ENCODE results near the gene TEX11. TPM values are rescaled to one million over a fixed set of nuclear protein-coding genes. Genes with fewer than 3 reads are reported as not detected.
"Not testable (repeated sequence)": the region's sequence is repeated elsewhere in the genome, so short reads cannot be mapped to it uniquely, and the experiment has no call there.

Gene TEX11
- total and polyA plus RNA-seq, 2 experiments from 2014 or later: 0.60 to 1.0 TPM

DNA sequence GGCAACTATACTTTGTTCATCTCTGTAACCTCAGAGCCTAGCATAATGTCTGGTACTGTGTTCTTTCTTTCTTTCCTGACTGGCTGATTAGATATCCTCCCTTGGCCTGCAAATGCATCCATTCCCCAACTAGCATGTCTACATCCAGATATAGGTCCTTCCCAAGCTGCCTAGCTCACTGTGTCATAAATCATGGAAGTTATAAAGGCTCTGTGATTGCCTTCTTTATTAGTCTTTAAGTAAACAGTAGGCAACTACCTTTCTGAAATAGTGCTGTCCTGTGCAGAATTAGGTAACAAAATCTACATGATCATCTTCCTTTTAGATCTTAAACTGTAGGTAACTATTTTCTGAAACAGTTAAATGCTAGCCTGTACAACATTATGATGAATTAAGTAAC is 239.4 kb downstream of the TEX11 start (continued):
- TF ChIP-seq, protein P1, sequence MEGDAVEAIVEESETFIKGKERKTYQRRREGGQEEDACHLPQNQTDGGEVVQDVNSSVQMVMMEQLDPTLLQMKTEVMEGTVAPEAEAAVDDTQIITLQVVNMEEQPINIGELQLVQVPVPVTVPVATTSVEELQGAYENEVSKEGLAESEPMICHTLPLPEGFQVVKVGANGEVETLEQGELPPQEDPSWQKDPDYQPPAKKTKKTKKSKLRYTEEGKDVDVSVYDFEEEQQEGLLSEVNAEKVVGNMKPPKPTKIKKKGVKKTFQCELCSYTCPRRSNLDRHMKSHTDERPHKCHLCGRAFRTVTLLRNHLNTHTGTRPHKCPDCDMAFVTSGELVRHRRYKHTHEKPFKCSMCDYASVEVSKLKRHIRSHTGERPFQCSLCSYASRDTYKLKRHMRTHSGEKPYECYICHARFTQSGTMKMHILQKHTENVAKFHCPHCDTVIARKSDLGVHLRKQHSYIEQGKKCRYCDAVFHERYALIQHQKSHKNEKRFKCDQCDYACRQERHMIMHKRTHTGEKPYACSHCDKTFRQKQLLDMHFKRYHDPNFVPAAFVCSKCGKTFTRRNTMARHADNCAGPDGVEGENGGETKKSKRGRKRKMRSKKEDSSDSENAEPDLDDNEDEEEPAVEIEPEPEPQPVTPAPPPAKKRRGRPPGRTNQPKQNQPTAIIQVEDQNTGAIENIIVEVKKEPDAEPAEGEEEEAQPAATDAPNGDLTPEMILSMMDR (conservative IDR thresholded peaks at IDR 0.05; ENCODE audit: low read depth in 2 of 2): no peak
- TF ChIP-seq NANOG (IDR thresholded peaks at IDR 0.05; ENCODE audit: borderline replicate concordance) (no peak), ZNF331 (CRISPR knock-in tag; IDR thresholded peaks at IDR 0.05; ENCODE audit: low read depth) (no peak), STAT1 (IDR thresholded peaks at IDR 0.05; ENCODE audit: unreplicated experiment) (no peak), POLR2AphosphoS5 (IDR thresholded peaks at IDR 0.05; ENCODE audit: low read depth) (no peak), EZH2phosphoT487 (IDR thresholded peaks at IDR 0.05; ENCODE audit: unreplicated experiment) (no peak)
- TF ChIP-seq, protein P2, sequence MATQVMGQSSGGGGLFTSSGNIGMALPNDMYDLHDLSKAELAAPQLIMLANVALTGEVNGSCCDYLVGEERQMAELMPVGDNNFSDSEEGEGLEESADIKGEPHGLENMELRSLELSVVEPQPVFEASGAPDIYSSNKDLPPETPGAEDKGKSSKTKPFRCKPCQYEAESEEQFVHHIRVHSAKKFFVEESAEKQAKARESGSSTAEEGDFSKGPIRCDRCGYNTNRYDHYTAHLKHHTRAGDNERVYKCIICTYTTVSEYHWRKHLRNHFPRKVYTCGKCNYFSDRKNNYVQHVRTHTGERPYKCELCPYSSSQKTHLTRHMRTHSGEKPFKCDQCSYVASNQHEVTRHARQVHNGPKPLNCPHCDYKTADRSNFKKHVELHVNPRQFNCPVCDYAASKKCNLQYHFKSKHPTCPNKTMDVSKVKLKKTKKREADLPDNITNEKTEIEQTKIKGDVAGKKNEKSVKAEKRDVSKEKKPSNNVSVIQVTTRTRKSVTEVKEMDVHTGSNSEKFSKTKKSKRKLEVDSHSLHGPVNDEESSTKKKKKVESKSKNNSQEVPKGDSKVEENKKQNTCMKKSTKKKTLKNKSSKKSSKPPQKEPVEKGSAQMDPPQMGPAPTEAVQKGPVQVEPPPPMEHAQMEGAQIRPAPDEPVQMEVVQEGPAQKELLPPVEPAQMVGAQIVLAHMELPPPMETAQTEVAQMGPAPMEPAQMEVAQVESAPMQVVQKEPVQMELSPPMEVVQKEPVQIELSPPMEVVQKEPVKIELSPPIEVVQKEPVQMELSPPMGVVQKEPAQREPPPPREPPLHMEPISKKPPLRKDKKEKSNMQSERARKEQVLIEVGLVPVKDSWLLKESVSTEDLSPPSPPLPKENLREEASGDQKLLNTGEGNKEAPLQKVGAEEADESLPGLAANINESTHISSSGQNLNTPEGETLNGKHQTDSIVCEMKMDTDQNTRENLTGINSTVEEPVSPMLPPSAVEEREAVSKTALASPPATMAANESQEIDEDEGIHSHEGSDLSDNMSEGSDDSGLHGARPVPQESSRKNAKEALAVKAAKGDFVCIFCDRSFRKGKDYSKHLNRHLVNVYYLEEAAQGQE (IDR thresholded peaks at IDR 0.05; ENCODE audit: unreplicated experiment): no peak

DNA sequence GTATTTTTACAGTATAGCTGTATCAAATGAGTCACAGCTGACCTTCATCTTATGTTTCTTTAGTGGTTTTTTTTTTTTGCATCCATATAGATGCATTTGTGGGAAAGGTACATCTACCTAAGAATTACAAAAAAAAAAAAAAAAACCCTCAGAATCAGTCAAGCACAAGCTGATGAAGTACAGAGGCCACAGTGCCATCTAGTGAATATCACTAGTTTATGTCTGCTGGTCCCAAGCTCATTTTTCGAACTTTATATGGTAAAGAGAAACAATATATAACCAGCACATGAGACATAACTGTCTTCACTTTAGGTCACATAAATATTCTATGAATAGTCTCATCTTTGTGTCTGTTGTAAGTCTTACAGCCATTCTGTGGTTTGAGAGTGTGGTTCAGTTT is 243.8 kb downstream of the TEX11 start:
- Mint-ChIP-seq H3K27me3 (ENCODE audit: insufficient read depth, low read depth, poor library complexity) (no peaks in the 10 kb centered on the region), H3K27ac (no peak overlapping the region), H3K36me3 (ENCODE audit: low read depth) (no peaks in the 10 kb centered on the region), H3K4me1 (no peaks in the 10 kb centered on the region), H3K9me3 (no peaks in the 10 kb centered on the region), H3K4me3 (no peak overlapping the region)
- Histone ChIP-seq H3K9me2 (ENCODE audit: insufficient read depth) (no peaks in the 10 kb centered on the region), H4K20me1 (replicated peaks; ENCODE audit: insufficient read depth) (no peaks in the 10 kb centered on the region), H3F3A (replicated peaks; ENCODE audit: low read depth) (no peaks in the 10 kb centered on the region), H3K79me2 (replicated peaks; ENCODE audit: insufficient read depth) (no peaks in the 10 kb centered on the region), H3K4me3 (no peak overlapping the region), H3K27ac (ENCODE audit: low read depth) (no peak overlapping the region), H3K4me1 (ENCODE audit: insufficient read depth) (no peaks in the 10 kb centered on the region), H2AFZ (no peak overlapping the region), H3K4me2 (no peak overlapping the region), H3K27me3 (ENCODE audit: insufficient read depth) (no peaks in the 10 kb centered on the region), H3K36me3 (ENCODE audit: insufficient read depth) (no peaks in the 10 kb centered on the region)
- ATAC-seq (no peak), DNase-seq (ENCODE audit: low spot score) (peak; percentile 51)
- TF ChIP-seq CREB1 (CRISPR knock-in tag; IDR thresholded peaks at IDR 0.05; ENCODE audit: low read depth): no peak
- TF ChIP-seq, protein P1 (conservative IDR thresholded peaks at IDR 0.05; ENCODE audit: low read depth in 2 of 2): peak; percentile 43 to 59; a peak in 3 of 4 replicates

DNA sequence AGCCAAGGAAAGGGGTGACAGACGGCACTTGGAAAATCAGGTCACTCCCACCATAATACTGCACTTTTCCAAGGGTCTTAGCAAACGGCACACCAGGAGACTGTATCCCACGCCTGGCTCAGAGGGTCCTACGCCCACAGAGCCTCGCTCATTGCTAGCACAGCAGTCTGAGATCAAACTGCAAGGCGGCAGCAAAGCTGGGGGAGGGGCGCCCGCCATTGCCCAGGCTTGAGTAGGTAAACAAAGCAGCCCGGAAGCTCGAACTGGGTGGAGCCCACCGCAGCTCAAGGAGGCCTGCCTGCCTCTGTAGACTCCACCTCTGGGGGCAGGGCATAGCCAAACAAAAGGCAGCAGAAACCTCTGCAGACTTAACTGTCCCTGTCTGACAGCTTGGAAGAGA is 247.4 kb downstream of the TEX11 start:
- H3K27me3 ChIP-seq (ENCODE audit: insufficient read depth); H3K27me3 Mint-ChIP-seq (ENCODE audit: insufficient read depth, low read depth, poor library complexity); H3K27ac ChIP-seq (ENCODE audit: low read depth); H3K36me3 Mint-ChIP-seq (ENCODE audit: low read depth); H4K20me1 ChIP-seq (replicated peaks; ENCODE audit: insufficient read depth); H3K4me3 ChIP-seq; DNase-seq (ENCODE audit: low spot score); H3K9me3 Mint-ChIP-seq; ATAC-seq; H3K27ac Mint-ChIP-seq; H3K4me1 Mint-ChIP-seq; H3K4me2 ChIP-seq; H3K79me2 ChIP-seq (replicated peaks; ENCODE audit: insufficient read depth); H3K4me3 Mint-ChIP-seq; H2AFZ ChIP-seq; H3K9me2 ChIP-seq (ENCODE audit: insufficient read depth); H3F3A ChIP-seq (replicated peaks; ENCODE audit: low read depth); H3K4me1 ChIP-seq (ENCODE audit: insufficient read depth); H3K36me3 ChIP-seq (ENCODE audit: insufficient read depth): not testable (repeated sequence)

DNA sequence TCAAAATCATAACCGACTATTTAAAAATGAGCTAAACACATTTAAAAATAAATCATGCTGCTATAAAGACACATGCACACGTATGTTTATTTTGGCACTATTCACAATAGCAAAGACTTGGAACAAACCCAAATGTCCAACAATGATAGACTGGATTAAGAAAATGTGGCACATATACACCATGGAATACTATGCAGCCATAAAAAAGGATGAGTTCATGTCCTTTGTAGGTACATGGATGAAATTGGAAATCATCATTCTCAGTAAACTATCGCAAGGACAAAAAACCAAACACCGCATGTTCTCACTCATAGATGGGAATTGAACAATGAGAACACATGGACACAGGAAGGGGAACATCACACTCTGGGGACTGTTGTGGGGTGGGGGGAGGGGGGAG is 251.0 kb downstream of the TEX11 start:
- not testable (repeated sequence) for H2AFZ ChIP-seq; H3K4me1 Mint-ChIP-seq; H3K4me3 Mint-ChIP-seq; H3F3A ChIP-seq (replicated peaks; ENCODE audit: low read depth); H3K79me2 ChIP-seq (replicated peaks; ENCODE audit: insufficient read depth); H3K27ac ChIP-seq (ENCODE audit: low read depth); H3K27me3 Mint-ChIP-seq (ENCODE audit: insufficient read depth, low read depth, poor library complexity); H3K36me3 Mint-ChIP-seq (ENCODE audit: low read depth); H3K4me1 ChIP-seq (ENCODE audit: insufficient read depth); H3K27me3 ChIP-seq (ENCODE audit: insufficient read depth); DNase-seq (ENCODE audit: low spot score); H4K20me1 ChIP-seq (replicated peaks; ENCODE audit: insufficient read depth); H3K36me3 ChIP-seq (ENCODE audit: insufficient read depth); H3K9me2 ChIP-seq (ENCODE audit: insufficient read depth); H3K4me3 ChIP-seq; ATAC-seq; H3K4me2 ChIP-seq; H3K9me3 Mint-ChIP-seq; H3K27ac Mint-ChIP-seq
